ENCODE measurements around the gene SVBP.

GRCh38 chr1:42807056-42807668 is 10.0 kb downstream of the SVBP start:
- TF ChIP-seq EZH2 (IDR thresholded peaks at IDR 0.05; ENCODE audit: insufficient read depth, poor library complexity, severe bottlenecking) (no peak), EZH2phosphoT487 (IDR thresholded peaks at IDR 0.05; ENCODE audit: insufficient read depth, low read depth) (no peak)
